DMS79 treated with DMSO at 0.1 percent for 48 hours (cell line): ENCODE data around the gene DTNA.

ENCODE experiments used
- DNase-seq: peaks from one replicate; lab custom pipeline; 2025; lab: John Stamatoyannopoulos, UW

The DTNA gene

DNA sequence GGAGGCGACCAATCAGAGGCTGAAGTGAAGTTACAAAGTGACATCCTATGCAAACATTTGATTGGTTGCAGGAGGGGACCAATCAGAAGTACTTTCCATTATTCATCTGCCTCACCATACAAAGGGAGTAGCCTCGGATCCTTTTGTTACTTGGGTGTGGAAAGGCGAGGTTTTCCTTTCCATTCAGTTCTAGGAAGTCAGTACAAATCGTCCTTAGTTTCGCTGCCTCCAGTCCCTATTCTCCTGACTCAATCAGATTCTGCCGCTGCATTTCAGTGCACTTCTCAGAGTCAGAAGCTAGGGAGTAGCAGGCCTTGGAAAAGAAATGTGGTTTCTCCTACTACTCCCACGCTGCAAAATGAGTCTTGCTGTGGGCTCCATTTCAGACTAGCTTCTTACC lies 149.4 kb downstream of the DTNA start:
- no peak for DNase-seq

DNA sequence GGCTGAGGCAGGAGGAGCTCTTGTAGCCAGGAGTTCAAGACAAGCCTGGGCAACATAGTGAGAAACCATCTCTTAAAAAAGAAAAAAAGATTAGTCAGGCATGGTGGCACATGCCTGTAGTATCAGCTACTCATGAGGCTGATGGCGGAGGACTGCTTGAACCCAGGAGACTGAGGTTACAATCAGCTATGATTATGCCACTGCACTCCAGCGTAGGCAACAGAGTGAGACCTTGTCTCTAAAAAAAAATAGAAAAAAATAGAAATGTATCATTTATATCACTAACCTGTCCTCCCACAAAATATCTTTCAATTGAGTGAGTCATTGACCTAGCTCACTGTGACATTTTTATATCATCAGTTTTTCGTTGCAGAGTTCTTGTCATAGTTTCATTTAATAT lies 152.5 kb downstream of the DTNA start:
- DNase-seq, result no peak

DNA sequence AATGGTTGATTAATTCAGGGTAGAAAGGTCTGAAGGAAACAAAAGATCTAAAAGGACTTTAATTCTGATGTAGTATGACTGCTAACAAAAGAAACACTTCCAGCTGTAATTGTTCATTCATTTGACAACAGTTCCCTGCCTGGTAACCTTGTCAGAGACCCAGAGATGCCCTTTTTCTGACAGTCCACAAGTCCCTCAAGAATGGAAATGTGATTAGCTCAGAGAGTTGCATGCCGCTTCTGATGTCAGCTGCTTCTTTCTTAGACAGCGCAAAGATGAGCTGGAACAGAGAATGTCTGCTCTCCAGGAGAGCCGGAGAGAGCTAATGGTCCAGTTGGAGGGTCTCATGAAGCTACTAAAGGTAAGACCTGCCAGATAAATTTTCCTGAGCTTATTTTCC lies 153.6 kb downstream of the DTNA start:
- DNase-seq, result no peak

DNA sequence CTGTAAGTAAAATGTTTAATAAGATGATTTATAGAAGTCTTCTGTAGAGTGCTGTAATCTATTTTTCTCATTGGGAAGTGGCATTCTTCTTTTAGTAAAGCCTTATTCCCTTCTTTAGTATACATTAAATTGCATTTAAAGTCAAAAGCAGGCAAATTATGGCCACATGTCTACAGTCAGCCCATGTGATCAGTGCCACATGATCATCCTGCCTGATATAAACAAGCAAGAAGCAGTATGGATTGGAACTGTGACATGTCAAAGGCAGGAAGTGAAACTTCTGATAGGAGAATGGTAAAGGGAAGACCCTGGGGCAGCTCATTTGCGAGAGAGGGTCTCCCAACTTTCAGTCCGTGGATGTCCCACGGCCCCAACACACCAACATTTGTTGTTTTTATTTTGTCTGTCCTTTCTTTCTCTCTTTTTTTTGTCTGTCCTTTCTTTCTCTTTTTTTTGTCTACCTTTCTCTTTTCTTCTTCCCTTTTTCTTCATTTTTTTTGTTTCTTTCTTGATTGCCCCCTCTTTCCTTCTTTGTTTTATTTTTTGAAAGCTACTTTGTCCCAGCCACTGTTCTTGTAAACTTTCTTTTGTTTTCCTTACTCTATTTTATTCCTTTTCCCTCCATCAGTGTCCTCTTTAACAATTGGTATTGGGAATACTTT lies 154.9 kb downstream of the DTNA start:
- no peak for DNase-seq

- DNase-seq, result no peak
Observed at GRCh38 chr18:34866310-34866709, 156.2 kb downstream of the DTNA start.

DNA sequence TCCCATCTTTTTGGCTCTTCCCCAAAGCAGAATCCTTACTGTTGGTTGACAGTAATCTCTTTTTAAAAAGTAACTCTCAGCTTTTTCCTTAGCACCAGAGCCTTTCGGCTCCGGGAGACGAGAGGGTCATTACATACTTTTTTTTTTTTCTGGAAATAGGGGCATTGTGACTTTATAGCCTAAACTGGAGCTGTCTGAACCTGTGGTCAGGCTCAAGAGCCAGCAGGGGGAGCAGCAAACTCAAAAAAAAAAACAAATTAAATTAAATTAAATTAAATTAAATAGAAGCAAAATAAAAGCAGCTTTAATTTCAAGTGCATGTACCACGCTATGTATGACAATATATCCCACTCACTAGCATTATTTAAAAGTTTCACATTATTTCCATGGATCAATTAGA lies 156.6 kb downstream of the DTNA start:
- DNase-seq, result no peak

GRCh38 chr18:34867520-34867919 lies 157.4 kb downstream of the DTNA start:
- peak; percentile 6 for DNase-seq

- DNase-seq, result peak; percentile 55
Observed at GRCh38 chr18:34870555-34871310, 160.6 kb downstream of the DTNA start.

DNA sequence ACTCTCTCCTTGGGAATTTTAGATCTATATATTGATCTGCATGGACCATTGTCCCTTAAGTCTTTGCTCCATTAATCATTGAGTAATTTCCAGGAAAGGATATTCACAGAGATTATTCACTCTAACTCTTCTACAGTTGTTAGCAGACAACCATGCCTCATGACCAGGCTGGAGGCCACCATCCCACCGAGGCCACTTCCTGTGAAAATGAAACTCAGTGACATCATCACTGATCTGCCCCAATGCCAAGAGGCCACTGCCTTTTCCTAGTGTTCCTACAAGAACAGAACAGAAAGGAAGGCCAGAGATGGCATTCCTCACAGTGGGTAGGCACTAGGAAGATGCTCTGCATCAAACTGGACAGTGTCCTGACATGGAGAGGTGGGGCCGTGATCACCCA lies 161.3 kb downstream of the DTNA start:
- no peak for DNase-seq

DNA sequence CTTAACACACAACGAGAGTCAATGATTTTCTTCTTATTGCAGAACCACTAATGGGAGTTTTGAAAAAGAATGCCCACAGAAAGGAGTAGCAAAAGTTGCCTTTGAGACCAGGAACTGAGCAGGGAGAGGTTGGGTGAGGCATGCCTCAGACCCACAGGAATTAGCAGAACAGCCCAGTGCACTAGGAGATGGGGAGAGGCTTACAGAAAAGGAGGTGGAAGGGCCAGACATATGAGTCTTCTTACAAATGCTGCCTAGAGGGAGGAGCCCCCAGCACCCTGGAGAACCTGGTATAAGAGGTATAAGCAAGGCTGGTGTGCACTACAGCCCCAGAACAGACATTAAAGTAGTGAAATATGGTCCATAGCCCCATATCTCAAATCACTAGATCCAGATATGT lies 162.0 kb downstream of the DTNA start:
- no peak for DNase-seq

DNA sequence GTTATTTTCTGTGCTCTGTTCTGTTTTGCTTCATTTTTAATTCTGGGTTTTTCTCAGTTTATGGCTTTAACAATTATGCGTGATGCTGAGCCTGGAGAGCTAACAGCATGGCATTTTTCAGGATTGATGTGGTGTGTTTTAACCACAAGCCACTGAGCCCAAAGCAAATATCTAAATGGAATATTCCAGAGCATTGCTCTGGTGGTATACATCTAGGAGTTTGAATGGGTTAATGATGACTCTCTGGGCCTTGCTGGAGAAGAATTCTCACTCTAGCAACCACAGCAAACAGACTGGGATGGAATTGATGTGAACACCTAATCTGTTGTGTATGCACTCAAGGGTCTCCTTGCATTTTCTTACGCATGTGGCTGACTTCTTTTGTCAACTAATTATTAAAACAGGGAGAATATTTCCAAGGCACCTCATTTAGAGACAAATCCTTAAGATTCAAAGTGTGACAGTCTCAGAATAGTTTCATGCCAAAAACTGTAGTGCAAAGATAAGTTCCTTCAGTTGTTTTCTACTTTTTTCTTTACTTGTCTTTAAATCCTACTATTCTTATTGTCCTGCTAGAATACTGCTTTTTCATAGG lies 164.0 kb downstream of the DTNA start:
- DNase-seq, result no peak

GRCh38 chr18:34875150-34875549 lies 165.1 kb downstream of the DTNA start:
- DNase-seq, result no peak

DNA sequence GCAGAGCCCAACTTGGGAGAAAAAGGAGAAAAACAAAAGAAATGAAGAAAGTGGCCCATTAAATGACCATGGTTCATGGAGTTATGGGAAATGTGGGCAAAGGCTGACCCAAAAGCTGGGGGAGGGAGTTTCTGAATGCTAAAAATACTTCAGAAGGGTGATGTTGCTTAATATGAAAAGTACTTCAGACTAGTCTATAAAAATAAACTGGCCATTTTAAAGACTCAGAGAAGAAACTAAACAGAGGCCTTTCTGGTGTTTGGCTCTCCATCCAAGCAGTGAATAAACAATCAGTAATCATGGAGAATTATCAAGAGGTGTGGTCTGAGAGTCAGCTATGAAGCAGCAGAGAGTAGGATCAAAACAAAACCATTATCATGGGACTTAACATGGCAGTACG lies 170.3 kb downstream of the DTNA start:
- DNase-seq, result no peak

GRCh38 chr18:34880882-34881834 lies 171.1 kb downstream of the DTNA start:
- no peak for DNase-seq

DNA sequence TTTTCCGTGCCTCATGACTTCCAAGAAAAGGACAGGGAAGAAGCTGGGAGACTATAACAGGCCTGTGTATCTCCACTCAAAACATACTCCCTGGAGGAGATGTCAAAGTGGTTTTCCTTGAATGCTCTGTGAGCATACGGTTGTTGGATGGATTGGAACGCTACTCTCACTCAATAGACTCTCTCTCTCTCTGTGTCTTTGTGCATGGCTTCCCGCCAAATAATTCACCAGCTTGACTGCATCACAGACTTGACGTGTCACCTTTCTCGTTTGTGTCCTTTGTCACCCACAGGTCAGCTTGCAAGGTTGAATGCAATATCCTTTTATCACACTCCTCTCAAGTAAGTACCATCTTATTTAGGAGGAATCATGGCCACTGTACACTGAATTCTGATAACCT lies 174.3 kb downstream of the DTNA start:
- DNase-seq, result peak; percentile 4

GRCh38 chr18:34886177-34886576 lies 176.1 kb downstream of the DTNA start:
- DNase-seq, result no peak

GRCh38 chr18:34887881-34888580 lies 177.9 kb downstream of the DTNA start:
- DNase-seq, result no peak

DNA sequence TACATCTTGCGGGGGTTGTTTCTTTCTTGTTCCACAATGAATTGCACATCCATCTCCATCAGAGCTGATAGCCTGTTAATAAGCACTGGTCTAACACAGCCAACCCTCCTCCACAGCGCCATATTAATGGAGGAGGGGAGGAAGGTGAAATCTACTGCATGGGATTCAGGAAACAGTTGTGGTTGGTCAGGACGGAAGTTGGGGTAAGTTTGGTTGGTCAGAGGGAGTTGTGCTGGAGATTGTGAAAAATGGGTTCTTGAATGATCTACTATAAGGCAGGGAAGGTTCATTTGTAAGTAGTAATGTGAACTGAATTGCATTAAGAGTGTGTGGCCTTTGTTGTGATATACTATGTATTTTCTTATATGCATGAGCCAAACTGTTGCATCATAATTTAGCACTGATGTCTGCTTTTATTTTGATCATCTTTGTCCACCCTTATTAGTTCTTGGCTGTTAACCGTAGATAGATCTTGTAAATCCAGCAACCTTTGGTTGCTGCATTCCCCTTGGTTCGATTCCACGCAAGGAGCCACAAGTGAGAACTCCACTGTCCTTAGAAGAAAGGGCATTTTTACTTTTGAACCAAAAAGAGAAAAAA lies 180.5 kb downstream of the DTNA start:
- no peak for DNase-seq

- DNase-seq, result no peak
Observed at GRCh38 chr18:34892379-34892778, 182.3 kb downstream of the DTNA start.

- no peak for DNase-seq
Observed at GRCh38 chr18:34893239-34893638, 183.1 kb downstream of the DTNA start.

GRCh38 chr18:34901299-34901698 lies 191.2 kb downstream of the DTNA start:
- DNase-seq, result no peak
